HG02840 (cell line): Measurements from ENCODE around the gene MIR17HG.
"Not testable (repeated sequence)": the region's sequence is repeated elsewhere in the genome, so short reads cannot be mapped to it uniquely, and the experiment has no call there.

ENCODE experiments used
- ATAC-seq: cut with Tn5 transposase; IDR thresholded peaks from one replicate; pipeline ENCODE4 v1.9.1; 2021; ENCODE audit warnings: mild to moderate bottlenecking, moderate library complexity, moderate number of reproducible peaks; ENCODE audit not compliant: unreplicated experiment, low FRiP score

Gene MIR17HG

DNA sequence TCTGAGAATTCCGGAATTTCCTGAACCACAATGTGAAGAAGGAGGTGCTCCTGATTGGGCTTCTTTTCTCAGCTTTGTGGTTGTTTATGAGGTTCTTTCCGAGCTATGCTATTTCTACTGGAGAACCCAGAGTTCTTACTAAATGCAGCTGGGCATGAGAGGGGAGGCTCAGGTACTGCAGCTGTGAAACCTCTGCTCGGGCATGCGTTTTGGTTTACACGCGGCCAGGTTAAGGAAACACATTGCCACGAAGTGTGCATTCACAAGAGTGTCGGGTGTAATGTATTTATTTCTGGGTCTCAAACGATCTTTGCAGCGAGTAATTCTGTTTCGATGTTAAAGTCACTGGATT, 661 bp upstream of the MIR17HG start:
- ATAC-seq = peak; percentile 13

DNA sequence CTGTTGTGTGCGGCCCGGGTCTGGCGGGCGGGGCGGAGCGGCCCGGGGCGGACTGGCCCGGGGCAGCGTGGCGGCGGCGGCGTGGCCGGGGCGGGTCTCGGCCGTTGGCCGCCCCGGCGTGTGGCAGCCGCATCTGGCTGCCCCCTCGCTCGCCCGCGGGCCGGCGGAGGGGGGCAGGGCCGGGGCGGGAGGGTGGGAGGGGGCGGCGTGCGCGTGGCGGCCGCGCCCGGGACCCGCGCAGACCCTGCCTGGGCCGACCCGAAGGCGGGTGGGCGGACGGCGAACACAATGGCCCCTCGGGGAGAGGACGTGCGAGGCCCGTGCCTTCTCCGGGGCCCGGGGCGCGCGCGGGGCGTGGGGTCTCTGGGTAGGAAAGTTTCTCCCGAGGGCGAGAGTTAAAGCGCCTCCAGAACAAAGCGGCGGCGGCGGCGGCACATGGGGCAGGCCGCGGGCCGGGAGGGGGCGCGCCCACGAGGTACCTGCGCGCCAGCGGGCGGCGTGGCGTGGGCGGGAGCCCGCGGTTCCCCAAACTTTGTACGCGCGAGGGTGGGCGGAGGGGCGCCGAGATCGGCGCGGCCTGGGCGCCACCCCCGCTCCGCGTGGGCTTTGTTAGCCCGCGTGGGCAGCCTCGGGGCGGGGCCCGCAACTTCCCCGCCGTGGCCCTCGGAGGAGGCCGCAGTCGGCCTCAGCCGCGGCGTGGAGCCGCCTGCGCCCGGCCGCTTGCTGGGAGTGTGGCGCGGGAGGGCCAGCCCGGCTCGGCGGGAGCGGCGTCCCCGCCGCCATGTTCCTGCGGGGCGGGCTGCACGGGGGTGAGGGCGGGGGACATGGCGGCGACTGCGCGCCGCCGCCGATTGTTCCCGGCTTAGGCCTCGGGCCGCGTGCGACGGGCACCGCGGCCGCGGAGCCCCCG, 764 bp downstream of the MIR17HG start:
- ATAC-seq = peak; percentile 31

- ATAC-seq = peak; percentile 47
Measured at GRCh38 chr13:91348906-91349435, 1.5 kb downstream of the MIR17HG start.

DNA sequence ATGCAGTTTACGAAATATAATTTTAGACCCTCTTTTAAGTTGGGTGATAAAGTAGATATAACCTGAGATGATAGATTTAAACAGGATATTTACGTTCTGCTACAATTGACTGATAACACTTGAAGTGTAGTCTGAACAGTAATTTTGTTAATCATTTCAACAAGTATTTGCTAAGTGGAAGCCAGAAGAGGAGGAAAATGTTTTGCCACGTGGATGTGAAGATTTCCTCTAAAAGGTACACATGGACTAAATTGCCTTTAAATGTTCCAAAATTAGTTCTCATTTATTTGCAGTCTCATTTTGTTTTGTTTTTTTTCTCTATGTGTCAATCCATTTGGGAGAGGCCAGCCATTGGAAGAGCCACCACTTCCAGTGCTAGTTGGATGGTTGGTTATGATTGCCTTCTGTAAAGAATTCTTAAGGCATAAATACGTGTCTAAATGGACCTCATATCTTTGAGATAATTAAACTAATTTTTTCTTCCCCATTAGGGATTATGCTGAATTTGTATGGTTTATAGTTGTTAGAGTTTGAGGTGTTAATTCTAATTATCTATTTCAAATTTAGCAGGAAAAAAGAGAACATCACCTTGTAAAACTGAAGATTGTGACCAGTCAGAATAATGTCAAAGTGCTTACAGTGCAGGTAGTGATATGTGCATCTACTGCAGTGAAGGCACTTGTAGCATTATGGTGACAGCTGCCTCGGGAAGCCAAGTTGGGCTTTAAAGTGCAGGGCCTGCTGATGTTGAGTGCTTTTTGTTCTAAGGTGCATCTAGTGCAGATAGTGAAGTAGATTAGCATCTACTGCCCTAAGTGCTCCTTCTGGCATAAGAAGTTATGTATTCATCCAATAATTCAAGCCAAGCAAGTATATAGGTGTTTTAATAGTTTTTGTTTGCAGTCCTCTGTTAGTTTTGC, 2.8 kb downstream of the MIR17HG start:
- ATAC-seq = no peak

- ATAC-seq = no peak
Measured at GRCh38 chr13:91351123-91351522, 3.6 kb downstream of the MIR17HG start.

GRCh38 chr13:91351980-91352379, 4.5 kb downstream of the MIR17HG start:
- ATAC-seq = no peak

DNA sequence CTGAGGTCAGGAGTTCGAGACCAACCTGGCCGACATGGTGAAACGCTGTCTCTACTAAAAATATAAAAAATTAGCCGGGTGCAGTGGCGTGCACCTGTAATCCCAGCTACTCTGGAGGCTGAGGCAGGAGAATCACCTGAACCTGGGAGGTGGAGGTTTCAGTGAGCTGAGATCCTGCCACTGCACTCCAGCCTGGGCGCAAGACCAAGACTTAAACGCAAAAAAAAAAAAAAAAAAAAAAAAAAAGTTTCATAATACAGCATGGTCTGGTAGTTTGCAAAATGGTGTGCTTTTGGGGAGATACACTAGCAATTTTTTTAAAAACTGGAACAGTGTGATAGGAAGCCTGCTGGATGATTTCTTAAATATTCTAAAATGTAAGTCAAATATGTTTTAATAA, 5.4 kb downstream of the MIR17HG start:
- ATAC-seq = not testable (repeated sequence)

DNA sequence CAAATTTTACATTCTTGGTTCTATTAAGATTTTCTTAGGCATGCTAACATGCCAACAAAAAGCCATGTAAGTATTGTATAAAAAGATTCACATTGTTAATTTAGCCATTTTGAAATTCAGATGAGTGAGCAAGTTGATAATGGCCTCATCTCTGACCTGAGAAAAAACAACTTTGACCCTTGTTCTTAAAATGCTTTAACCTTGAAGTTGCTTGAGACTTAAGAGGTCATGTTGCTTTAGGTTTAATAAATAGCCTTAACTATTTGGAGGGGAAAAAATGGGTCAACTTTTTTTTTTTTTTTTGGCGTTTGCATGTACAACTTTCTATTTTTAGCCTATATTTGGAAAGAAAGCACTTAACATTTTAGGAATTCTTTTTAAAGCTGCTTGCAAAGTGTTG, 6.0 kb downstream of the MIR17HG start:
- no peak for ATAC-seq

DNA sequence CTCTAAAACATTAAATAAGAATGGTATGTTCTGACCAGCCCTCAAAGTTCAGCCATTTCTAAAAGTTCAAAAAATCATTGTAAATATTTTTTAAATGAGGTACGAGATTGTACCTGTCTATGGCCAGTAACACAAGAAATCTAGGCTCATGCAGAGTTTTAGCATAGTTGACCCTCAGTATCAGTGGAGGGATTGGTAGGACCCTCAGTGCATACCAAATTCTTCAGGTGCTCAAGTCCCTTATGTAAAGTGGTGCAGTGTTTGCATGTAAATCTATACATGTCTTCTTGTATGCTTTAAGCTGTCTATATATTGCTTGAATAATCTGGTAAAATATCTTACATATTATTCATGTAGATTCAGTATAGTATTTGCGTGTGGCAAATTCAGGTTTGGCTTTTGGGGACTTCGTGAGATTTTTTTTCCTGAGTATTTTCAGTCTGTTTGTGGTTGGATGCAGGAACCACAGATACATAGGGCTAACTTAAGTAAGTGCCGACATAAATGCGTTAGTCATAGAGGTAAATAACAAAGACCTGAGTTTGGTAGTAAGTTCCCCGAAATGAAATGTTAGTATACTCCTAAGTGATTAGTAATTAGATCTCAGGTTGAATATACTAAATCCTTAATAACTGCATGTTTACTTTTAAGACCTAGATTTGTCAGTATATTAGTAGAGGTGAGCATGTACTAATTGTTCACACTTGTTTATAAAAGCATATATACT, 7.8 kb downstream of the MIR17HG start:
- ATAC-seq = no peak

GRCh38 chr13:91355826-91356710, 8.6 kb downstream of the MIR17HG start:
- no peak for ATAC-seq

GRCh38 chr13:91356919-91357612, 9.6 kb downstream of the MIR17HG start:
- no peak for ATAC-seq

GRCh38 chr13:91357613-91358386, 10.3 kb downstream of the MIR17HG start:
- no peak for ATAC-seq

DNA sequence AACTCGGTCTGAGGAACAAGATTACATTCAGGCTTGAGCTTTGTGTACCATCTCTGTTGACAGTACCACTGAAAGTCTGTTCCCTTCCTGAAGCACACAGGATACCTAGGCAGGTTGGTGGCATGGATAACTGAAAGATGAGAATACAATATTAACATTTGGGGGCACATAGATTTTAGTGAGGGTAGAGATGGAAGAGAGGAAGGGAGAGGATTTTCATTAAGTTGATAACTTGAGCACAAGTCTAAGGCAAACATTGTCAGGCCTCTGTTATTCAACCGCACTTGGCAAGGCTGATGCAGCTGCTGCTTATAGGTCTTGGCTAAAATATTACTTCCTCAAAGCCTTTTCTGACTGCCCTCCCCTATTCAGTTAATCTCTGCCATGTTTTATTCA, 10.9 kb downstream of the MIR17HG start:
- no peak for ATAC-seq

DNA sequence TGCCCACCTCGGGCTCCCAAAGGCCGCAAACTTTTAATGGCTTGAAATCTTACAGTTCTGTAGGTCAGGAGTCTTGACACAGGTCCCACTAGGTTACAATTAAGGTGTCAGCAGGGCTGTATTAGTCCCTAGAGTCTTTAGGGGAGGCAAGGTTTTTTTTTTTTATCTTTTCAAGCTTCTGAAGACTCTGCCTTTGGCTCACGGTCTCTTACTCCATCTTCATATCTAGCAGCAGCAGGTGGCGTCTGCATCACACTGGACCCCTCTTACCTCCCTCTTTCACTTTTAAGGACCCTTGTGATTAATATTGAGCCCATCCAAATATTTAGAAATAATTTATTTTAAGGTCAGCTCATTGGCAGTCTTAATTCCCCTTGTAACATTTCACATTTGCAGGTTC, 11.6 kb downstream of the MIR17HG start:
- ATAC-seq = no peak

- ATAC-seq = no peak
Measured at GRCh38 chr13:91359631-91360030, 12.1 kb downstream of the MIR17HG start.

GRCh38 chr13:91360246-91360751, 12.8 kb downstream of the MIR17HG start:
- no peak for ATAC-seq

DNA sequence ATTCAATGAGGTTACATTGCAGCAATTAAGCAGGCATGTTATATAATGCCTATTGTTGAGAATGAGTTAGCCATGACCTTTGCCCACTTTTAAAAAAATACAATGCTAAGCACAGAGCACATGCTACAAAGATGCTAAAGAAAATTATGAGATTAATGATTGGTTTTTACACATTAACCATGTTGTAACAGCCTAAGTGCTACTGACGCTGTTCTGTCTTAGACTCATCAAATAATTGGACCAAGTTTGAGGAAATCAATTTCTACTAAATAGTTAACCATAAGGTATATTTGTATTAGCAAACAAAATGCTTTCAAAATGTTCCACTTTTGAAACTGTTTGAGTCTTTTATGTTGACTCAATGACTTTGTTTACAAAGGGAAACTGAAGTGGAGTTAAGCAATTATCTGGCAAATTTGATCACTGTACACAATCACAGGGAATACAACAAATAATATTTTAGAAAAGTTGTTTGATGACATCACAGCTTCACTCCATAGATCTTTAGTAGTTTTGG, 14.3 kb downstream of the MIR17HG start:
- ATAC-seq = no peak

DNA sequence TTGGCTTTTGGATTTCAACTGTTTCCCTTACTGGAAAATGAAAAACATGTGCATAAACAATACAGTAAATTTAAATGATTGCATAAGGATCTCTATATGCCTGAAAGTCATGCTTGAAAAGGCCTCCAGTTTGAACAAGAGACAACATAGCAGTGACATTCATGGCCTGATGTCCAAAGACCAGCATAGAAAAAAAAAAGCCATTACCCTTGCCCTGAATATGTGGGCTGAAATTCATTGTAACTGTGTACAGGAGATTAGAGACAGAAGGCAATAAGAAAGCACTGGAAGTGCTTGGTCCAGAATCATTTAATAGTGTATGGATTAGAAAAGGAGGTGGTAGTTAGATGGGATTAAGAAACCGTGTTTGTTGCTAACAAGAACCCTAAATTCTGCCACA, 15.4 kb downstream of the MIR17HG start:
- ATAC-seq = no peak
